ENCODE measurements around the gene DPYSL3.

DPYSL3 gene

DNA sequence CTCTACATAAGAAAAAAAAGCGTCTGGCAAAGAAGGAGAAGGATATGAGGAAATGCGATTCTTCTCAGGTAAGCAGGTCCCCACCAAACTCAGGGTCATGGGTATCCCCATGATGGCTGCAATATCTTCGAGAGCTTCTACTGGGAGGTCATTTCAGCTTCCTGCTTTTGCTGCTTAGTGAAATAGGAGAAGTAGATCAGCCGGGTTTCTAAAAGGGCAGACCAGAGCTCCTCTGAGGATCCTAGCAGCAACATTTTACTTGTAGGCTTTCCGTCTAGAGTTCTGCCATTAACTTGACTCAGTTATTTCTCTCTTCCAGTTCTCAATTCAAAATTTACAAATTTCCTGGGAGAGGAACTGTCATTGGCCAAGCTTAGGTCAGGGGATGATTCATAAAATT, 134.7 kb downstream of the DPYSL3 start:
- H3K27me3 ChIP-seq (ENCODE audit: low read length): no peaks in the 10 kb centered on the region
- no peak overlapping the region for H3K27ac ChIP-seq (ENCODE audit: low read depth, low read length)
- H2AFZ ChIP-seq (ENCODE audit: low read depth, low read length, severe bottlenecking): no peak overlapping the region
- no peak overlapping the region for H3K4me3 ChIP-seq (ENCODE audit: insufficient read depth, low read length, poor library complexity, severe bottlenecking)
- H3K9me2 ChIP-seq (replicated peaks; ENCODE audit: insufficient read depth, low read length): no peaks in the 10 kb centered on the region
- no peaks in the 10 kb centered on the region for H3K79me2 ChIP-seq (ENCODE audit: insufficient read depth, low read length)
- no peak overlapping the region for H3K4me2 ChIP-seq (ENCODE audit: low read depth, low read length, poor library complexity, severe bottlenecking)
- no peaks in the 10 kb centered on the region for H4K20me1 ChIP-seq (ENCODE audit: low read depth, low read length)
- H3K9ac ChIP-seq (ENCODE audit: low read length): no peak overlapping the region
- no peaks in the 10 kb centered on the region for H3K36me3 ChIP-seq (ENCODE audit: low read length)
- H3K9me3 ChIP-seq (ENCODE audit: insufficient read depth, low read length): no peaks in the 10 kb centered on the region
- TF ChIP-seq, protein P1, sequence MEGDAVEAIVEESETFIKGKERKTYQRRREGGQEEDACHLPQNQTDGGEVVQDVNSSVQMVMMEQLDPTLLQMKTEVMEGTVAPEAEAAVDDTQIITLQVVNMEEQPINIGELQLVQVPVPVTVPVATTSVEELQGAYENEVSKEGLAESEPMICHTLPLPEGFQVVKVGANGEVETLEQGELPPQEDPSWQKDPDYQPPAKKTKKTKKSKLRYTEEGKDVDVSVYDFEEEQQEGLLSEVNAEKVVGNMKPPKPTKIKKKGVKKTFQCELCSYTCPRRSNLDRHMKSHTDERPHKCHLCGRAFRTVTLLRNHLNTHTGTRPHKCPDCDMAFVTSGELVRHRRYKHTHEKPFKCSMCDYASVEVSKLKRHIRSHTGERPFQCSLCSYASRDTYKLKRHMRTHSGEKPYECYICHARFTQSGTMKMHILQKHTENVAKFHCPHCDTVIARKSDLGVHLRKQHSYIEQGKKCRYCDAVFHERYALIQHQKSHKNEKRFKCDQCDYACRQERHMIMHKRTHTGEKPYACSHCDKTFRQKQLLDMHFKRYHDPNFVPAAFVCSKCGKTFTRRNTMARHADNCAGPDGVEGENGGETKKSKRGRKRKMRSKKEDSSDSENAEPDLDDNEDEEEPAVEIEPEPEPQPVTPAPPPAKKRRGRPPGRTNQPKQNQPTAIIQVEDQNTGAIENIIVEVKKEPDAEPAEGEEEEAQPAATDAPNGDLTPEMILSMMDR (IDR thresholded peaks at IDR 0.05; ENCODE audit: insufficient read depth, low read length, poor library complexity, severe bottlenecking): no peak
- TF ChIP-seq EZH2phosphoT487 (conservative IDR thresholded peaks at IDR 0.05; ENCODE audit: low read length): no peak
- H3F3A ChIP-seq (ENCODE audit: insufficient read depth): no peaks in the 10 kb centered on the region

DNA sequence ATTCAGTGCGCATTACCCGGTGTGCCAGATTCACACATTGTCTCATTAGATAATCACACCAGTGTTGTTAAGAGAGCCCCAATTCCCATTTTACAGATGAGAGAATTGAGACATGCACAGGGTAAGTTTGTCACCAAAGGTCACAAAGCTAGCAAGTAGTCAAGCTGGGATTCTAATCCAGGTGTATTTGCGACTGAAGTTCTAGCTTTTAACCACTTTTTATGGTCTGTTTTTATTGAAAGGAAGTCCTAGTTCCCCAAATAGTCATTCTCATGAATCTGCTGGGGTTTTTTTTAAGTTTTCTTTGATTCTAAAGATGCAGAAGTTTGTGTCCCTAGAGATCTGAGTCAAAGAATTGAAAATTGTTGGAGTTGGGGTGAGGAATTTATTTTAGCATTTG, 136.5 kb downstream of the DPYSL3 start:
- Histone ChIP-seq H3K27me3 (ENCODE audit: low read length) (no peaks in the 10 kb centered on the region), H3K79me2 (ENCODE audit: insufficient read depth, low read length) (no peaks in the 10 kb centered on the region), H3K9me3 (ENCODE audit: insufficient read depth, low read length) (no peaks in the 10 kb centered on the region), H4K20me1 (ENCODE audit: low read depth, low read length) (no peaks in the 10 kb centered on the region), H3K9ac (ENCODE audit: low read length) (no peak overlapping the region), H3K4me2 (ENCODE audit: low read depth, low read length, poor library complexity, severe bottlenecking) (no peak overlapping the region), H3K27ac (ENCODE audit: low read depth, low read length) (no peak overlapping the region), H3K9me2 (replicated peaks; ENCODE audit: insufficient read depth, low read length) (no peaks in the 10 kb centered on the region), H3K4me3 (ENCODE audit: insufficient read depth, low read length, poor library complexity, severe bottlenecking) (no peak overlapping the region), H3K36me3 (ENCODE audit: low read length) (no peaks in the 10 kb centered on the region), H3F3A (ENCODE audit: insufficient read depth) (no peaks in the 10 kb centered on the region), H2AFZ (ENCODE audit: low read depth, low read length, severe bottlenecking) (no peak overlapping the region)
- TF ChIP-seq, protein P1 (IDR thresholded peaks at IDR 0.05; ENCODE audit: insufficient read depth, low read length, poor library complexity, severe bottlenecking): no peak
- TF ChIP-seq EZH2phosphoT487 (conservative IDR thresholded peaks at IDR 0.05; ENCODE audit: low read length): no peak

GRCh38 chr5:147372191-147372590, 137.7 kb downstream of the DPYSL3 start:
- Histone ChIP-seq H3K4me3 (ENCODE audit: insufficient read depth, low read length, poor library complexity, severe bottlenecking) (no peak overlapping the region), H3K4me2 (ENCODE audit: low read depth, low read length, poor library complexity, severe bottlenecking) (no peak overlapping the region), H3K9me3 (ENCODE audit: insufficient read depth, low read length) (no peaks in the 10 kb centered on the region), H2AFZ (ENCODE audit: low read depth, low read length, severe bottlenecking) (no peak overlapping the region), H3K36me3 (ENCODE audit: low read length) (no peaks in the 10 kb centered on the region), H3K79me2 (ENCODE audit: insufficient read depth, low read length) (no peaks in the 10 kb centered on the region), H3K9me2 (replicated peaks; ENCODE audit: insufficient read depth, low read length) (no peaks in the 10 kb centered on the region), H3F3A (ENCODE audit: insufficient read depth) (no peaks in the 10 kb centered on the region), H3K27ac (ENCODE audit: low read depth, low read length) (no peak overlapping the region), H3K9ac (ENCODE audit: low read length) (no peak overlapping the region), H3K27me3 (ENCODE audit: low read length) (no peaks in the 10 kb centered on the region), H4K20me1 (ENCODE audit: low read depth, low read length) (no peaks in the 10 kb centered on the region)
- TF ChIP-seq, protein P1 (IDR thresholded peaks at IDR 0.05; ENCODE audit: insufficient read depth, low read length, poor library complexity, severe bottlenecking): no peak
- TF ChIP-seq EZH2phosphoT487 (conservative IDR thresholded peaks at IDR 0.05; ENCODE audit: low read length): no peak

Measured in SU-DHL-6 (cell line).